GM21717 (cell line): Measurements from ENCODE around the gene UBE2S.

Source experiments
- ATAC-seq: cut with Tn5 transposase; IDR thresholded peaks from one replicate; pipeline ENCODE4 v1.9.1; 2021; ENCODE audit warnings: mild to moderate bottlenecking, moderate library complexity; ENCODE audit not compliant: unreplicated experiment

The UBE2S gene

DNA sequence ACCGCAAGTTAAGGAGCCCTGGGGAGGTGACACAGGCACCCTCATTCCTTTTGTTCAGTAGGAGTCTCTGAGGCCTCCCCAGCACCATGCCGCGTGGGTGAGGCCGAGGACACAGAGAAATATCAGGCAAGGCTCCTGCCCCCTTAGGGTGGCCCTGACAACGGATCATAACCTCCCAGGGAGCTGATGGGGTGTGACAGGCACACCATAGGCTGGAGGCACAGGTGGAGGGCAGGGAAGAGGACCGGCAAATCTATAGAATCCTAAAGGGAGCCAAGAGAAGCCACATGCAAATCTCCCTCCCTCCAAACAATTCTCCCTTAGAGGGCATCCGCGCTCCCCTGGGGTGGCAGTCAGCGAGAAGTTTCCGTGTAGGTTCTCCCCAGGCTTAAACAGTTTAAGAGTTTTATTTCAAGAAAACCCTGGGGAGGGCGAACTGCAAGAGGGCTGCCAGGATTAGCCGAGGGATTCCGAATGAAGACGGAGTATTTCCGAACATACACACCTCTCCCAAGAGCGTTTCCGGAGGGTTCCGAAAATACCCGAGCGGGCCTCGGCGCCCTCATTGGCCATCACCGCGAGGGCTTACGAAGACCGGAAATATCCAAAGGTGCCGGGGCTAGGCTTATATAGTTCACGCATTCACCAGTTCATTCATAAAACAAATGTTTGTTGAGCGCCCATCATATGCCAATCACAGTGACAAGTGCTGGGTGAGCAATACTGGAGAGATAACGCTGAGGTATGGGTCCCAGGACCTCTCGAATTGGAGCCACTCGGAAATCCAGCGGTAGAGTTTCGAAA lies 22.5 kb downstream of the UBE2S start:
- peak; percentile 48 for ATAC-seq

DNA sequence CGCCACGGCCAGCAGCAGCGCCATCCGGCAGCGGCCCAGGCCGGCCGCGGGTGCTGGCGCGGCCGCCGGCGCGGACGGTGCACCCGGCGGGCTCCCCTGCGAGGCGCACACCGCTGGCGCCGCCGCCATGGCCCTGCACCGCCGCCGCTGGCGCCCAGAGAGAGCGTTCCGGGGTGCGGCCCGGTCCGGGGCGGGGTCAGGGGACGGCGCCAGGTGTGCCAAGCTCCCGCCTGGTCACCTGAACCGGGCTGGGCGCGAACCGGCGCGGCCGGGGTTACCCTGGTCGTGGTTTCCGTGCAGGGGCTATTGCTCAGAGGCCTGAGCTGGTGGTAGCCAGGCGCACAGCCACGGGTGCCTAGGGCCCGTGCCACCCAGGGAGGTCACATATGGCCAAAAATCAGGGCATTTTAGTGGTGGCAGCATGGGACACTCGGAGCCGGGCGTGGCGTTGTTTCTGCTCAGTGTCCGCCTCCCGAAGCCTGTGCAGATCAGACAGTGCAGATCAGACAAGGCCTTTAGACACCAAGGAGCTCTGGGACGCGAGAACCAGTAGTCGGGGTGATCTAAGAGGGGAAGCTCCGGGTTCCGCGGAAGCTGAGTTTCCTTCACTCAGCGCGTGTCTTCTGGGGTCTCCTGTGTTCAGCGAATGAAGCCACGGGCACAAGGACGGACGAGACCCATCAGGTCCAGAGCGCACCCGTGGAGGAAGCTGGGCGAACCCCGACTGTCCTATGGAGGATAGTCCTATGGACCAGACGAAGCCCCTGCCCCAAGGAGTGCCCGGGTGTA lies 23.3 kb downstream of the UBE2S start, which contains the start of gene TMEM238:
TMEM238 (minus strand) TSS at position 162 of the 789 bp plus-strand sequence; CDS start at position 129, 33 bp downstream.
- peak; percentile 4 for ATAC-seq

DNA sequence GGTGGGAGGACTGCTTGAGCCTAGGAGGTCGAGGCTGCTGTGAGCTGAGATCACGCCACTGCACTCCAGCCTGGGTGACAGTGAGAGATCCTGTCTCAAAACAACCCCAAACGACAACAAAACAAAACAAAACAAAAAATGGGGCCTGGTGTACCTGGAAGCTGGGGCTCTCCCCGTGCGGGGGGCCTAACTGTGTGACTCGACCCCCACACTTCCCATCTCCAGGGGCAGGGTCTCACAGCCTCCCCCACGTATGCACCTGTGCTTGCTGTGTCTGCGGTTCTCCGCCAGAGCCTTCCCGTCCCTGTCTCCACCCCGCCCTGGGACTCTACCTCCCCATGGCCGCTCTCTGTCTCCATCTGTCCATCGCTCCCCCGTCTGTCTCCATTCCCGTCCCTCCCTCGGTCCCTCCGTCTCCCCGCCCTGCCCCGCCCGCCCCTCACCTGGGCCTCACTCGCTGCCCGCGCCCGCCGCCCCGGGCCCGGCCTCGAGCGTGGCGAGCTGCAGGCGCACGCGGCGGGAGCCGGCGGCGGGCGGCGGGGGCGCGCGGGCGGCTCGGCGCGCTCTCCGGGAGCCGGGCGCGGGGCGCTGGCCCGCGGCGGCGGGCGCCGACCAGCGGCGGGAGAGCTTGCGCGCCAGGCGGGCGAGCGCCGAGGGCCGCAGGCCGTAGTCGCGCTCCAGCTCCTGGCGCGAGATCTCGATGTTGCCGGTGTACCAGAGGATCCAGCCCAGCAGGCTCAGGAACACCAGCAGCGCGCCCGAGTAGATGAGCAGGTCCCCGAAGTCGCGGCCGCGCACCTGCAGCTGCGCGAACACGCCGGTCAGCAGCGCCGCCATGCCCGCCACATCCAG lies 24.1 kb downstream of the UBE2S start:
- ATAC-seq = no peak

DNA sequence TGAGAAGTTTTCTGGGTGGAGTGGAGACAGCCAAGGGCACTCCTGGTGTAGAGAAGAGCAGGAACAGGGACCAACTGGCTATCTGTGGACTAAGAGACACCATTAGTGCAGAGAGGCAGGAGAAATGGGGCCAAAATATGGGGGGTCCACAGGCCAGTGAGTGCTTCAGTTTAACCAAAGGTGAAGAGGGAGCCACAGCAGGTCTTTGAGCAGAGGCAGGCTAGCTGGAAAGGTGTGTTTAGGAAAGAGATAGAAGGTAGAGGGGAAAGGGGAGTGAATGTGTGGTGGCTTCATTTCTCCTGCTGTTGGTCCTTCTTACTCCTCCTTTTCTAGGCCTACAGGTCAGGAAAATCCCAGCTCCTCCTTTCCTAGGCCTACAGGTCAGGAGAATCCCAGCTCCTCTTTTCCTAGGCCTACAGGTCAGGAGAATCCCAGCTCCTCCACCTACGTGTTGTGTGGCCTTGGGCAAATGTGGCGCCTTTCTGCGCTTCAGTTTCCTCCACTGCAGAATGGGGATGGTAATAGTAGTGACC lies 25.0 kb downstream of the UBE2S start:
- no peak for ATAC-seq

DNA sequence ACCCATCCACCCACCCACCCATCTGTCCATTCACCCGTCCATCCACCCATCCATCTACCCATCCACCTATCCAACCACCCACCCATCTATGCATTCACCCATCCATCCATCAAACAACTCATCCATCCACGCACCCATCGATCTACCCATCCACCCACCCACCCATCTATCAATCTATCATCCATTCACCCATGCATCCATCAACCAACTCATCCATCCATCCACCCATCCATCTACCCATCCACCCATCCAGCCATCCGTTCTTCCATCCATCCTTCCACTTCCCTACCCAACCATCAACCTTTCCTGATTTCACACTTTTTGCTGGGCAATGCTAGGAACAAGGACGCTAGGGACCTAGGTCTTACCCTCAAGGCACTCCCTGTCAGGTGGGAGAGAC lies 25.6 kb downstream of the UBE2S start:
- ATAC-seq = no peak

DNA sequence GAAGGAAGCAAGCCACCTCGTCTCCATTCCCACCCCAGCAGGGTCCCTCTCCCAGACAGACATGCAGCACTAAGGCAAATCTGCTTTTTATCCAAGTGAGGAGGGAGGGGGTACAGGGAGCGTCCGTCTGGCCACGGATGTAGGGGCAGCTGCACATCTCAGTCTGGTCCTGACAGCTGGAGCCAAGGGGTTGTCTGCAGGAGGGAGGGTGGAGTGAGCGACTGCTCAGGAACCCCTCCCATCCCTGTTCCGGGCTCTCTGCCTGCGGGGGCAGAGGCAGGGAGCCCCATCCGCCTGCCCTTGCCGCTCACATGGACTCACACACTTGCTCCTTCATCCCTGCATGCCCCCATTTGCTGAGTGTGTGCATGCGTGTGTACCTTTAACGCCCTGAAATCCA lies 28.4 kb downstream of the UBE2S start:
- ATAC-seq = no peak

DNA sequence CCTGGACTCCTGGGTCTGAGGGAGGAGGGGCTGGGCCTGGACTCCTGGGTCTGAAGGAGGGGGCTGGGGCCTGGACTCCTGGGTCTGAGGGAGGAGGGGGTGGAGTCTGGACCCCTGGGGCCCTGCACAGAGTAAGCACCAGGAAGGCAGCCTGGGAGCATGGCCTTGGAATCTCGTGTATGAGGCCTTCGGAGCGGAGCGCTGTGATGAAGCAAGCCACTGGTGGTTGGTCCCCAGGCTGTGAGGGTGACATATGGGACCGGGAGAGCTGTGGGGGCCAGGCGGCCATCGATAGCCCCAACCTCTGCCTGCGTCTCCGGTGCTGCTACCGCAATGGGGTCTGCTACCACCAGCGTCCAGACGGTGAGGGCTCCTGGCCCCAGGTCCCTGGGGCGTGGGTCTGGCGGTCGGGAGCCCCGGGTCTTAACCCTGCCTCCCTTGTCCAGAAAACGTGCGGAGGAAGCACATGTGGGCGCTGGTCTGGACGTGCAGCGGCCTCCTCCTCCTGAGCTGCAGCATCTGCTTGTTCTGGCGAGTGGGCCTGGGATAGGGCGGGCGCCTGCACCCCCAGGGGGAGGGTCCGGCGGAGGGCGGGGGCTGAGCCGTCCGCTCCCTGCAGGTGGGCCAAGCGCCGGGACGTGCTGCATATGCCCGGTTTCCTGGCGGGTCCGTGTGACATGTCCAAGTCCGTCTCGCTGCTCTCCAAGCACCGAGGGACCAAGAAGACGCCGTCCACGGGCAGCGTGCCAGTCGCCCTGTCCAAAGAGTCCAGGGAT lies 30.0 kb downstream of the UBE2S start:
- no peak for ATAC-seq

DNA sequence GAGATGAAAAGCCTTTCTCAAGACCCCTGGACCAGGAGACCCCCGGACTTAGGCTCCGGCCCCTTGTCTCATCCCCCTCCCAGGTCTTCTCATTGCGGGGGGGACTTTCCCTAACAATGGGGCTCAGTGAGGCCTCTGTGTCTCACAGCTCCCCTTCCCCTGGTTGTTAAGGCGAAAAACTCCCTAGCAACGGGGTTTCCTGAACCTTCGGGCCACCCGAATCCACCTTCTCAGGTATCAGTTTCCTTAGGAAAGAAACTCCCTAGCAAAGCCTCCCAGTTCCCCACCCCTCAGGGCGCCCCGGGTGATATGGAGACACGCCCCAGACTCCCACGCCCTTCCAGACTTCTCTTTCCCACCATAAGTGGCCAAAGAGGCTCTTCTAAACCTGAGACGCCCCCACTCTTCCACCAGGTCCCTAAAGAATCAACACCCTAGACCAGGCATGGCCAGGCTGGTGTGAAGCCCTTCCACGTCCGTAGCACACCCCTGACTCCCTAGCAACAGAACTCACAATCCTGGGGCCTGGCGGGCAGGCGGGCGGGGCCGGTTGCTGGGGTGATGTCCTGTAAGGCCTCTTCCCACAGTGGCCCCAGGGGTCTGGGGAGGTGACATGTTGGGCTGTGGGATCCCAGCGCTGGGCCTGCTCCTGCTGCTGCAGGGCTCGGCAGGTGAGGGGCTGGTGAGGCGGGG lies 31.2 kb downstream of the UBE2S start, which contains the start of gene TMEM190:
TMEM190 (plus strand) TSS at position 586 of the 693 bp plus-strand sequence; CDS start at position 614, 28 bp downstream.
- ATAC-seq = no peak

DNA sequence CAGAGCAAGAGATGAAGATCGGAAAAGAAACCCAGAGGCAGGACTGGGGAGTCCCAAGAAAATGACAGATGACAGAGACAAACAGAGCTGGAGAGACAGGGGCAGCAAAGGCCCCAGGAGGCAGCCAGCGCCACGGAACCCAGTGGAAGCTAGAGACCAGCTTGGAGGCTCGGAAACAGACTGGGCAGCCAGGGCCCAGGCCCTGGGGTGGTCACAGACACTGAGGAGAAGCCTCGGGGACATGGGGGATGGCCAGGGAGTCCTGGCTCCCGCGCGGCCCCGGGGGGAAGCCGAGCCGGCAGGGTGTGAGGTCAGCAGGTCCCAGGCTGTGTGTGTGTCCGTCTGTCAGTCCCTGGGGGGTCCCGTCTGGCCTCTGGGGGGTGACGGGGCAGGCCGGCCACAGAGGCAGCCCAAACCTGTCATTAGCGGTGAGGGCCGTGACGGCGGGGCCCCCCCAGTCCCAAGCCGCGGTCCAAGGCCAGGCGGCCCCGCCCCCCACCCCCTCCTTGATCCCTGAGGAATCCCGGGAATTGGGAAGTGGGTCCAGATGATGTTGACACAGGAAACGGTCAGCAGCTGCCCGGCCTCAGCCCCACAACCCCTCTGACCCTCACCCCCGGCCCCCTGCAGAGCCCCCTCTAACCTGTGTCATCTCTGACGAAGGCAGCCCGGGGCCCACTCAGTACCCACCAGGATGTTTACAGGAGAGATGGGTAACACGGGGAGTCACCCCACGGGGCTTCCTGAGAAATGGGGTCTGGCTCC lies 33.4 kb downstream of the UBE2S start:
- ATAC-seq = no peak

DNA sequence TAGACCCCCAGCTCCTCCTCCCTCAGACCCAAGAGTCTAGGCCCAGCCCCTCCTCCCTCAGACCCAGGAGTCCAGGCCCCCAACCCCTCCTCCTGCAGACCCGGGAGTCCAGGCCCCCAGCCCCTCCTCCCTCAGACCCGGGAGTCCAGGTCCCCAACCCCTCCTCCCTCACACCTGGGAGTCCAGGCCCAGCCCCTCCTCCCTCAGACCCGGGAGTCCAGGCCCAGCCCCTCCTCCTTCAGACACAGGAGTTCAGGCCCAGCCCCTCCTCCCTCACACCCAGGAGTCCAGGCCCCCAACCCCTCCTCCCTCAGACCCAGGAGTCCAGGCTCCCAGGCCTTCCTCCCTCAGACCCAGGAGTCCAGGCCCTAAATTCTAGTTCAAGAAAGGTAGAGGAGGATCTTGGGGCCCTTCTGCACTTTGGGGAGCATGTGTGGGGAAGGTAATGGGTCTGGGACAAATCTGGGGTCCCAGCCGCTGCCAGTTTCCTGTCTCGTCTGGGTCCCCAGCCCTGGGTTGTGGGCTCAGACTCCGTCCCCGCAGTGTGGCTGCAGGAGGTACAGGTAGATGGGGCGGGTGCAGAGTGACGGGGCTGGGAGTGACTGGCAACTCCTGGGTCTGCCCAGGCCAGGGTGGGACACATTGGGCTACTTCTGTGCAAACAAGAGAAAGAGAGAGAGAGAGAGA lies 34.1 kb downstream of the UBE2S start:
- ATAC-seq = no peak

DNA sequence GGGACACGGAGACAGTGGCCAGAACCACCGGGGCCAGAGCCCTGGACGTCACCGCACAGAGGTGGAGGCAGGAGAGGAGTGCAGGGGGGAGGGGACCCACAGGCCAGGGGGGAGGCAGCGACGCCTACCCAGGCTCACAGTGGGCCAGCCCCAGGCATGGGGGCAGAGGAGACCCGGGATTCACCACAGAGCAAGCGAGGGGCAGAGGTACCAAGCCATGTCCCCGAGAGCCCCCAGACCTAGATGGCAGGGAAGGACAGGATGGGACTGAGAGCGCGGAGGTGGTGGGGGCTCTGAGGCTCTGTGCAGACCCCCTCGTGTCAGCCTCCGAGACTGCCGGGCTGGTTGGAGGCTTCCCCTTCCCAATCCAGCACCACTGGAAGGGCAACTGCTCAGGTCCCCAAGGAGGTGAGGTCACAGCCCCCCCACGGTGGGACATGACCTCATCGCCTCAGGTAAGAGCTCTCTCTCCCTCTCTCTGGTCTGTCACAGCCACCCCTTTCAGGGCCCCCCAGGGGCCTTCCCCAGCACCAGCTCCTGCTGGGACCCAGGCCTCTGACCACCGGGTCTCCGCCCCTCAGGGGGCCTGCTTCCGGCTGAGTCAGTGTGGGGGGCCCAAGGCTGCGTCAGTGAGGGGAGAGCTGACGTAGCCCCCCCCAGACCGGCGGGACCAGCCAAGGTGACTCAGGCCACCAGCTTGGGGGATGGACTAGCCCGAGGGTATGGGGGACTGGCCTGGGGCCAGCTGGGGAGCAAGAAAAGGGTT lies 35.1 kb downstream of the UBE2S start:
- no peak for ATAC-seq

DNA sequence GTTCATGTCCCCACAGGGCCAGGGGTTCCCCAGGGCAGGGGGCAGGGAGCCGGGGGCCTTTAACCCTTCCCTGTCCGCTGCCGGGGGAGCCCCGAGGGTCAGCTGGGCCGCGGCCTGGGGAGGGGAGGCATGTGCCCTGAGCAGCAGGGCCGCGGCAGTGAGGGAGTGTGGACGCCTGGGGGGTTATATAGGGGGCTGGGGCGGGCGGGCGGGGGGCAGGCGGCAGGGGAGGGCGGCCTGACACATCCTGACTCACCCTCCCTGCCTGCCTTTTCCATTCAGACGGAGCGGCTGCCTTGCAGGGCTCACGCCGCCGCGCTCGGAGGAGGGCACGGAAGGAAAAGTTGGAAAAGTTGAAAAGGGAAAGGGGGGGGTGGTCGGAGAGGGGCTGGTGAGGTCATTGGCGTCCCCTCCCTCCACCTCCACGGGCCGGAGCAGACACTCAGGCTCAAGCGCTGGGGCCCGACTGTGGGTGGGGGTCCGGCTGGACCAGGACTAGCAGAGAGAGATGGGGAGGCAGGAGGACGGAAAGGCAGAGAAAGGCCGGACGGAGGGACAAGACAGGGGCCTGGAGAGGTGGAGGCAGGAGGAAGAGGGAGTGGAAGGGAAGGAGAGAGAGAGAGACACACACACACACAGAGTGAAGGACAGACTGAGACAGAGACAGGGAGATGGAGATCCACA lies 37.1 kb downstream of the UBE2S start, which contains the start of gene IL11:
IL11 (minus strand) TSS at position 159 of the 684 bp plus-strand sequence; CDS start at position 6, 153 bp downstream.
- ATAC-seq = no peak

DNA sequence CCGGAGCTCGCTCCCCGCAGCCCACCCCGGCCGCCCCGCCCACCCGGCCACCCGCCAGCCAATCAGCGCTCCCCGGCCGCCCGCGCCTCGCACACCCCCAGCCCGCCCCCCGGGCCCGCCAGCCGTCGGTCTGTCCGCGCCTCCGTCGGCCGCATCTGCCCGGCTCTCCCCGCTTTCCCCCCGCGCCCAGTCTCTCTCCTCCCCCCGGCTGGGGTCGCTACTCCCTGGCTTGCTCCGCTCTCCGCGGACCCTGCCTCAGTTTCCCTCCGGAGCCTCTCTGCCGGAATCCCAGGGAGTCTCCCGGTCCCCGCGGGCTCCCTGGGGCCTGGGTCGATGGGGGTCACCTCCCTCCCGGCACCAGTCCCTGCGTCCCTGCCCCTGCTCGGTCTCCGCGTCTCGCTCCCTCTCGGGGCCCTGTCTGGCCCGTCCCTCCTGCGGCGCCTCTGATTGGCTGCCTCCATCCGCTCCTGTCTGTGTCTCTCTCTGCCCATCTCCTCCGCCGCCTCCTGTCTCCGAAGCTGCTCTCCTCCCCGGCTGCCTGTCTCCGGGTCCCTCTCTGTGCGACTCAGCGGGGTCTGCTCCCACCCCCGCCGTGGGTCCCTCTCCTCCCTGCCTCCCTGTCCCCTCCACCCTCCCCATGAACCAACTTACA lies 37.8 kb downstream of the UBE2S start:
- no peak for ATAC-seq

DNA sequence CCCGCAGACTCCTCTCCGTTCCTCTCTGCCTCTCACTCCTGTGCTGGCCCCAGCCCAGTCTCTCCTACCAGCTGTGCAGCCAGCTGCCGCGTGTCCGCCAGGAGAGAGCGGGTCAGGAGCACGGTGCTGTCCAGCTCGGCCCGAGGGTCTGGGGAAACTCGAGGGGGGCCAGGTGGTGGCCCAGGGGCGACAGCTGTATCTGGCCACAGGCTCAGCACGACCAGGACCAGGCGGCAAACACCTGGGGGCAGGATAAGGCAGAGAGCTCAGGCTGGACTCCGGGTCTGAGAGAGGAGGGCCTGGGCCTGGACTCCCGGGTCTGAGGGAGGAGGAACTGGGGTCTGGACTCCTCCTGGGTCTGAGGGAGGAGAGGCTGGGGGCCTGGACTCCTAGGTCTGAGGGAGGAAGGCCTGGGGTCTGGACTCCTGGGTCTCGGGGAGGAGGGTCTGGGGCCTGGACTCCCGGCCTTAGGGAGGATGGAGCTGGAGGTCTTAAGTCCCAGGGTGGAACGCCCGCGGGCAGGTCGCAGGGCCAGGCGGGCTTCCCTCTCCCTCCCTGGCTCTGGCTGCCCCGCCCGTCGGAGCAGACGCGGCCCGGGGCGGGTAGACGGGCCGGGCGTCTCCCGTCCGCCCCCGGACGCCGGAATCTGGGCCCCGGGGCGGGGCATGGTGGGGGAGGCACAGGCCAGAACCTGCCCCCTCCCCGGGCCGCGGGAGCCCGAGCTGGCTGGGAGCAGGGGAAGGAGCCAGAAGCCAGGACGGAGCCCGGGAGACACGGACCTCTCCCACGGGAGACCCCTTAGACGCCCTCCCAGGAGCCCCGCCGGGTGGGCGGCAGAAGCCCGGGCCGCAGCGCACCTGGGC lies 38.7 kb downstream of the UBE2S start:
- no peak for ATAC-seq

DNA sequence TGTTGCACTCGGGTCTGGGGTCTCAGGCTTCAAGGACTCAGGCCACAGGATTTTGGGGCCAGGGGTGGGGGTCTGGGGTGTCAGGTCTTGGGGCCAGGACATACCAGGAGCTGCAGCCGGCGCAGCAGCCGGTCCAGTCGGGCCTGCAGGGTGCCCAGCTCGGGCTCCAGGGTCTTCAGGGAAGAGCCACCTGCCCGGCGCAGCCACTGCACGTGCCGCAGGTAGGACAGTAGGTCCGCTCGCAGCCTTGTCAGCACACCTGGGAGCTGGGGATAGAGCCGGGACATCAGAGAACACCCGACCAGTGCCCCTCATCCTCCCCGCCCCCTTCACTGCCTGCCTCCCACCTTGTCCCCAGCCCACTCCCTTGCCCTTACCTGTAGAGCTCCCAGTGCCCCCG lies 39.5 kb downstream of the UBE2S start:
- no peak for ATAC-seq
